Heart left ventricle (tissue), 13 donors: ENCODE measurements around the gene ESRRG.

Experiments used
- POLR2A ChIP-seq, 2 donors: fragments of 450-650 bp; IDR thresholded peaks; one replicate each; pipeline ENCODE4 v1.6.1; 2017; ENCODE audit warnings: antibody characterized with exemption in 2 of 2, mild to moderate bottlenecking in 2 of 2, moderate library complexity in 2 of 2
- TF ChIP-seq, protein P1 (sequence below), 12 donors: fragments of 200-600 bp; sonication (generic) in 4 of 12; IDR thresholded peaks; one replicate each; pipeline versions ENCODE4 v1.5.0 to v1.8.0; 2018 to 2022; ENCODE audit warnings: antibody characterized with exemption in 12 of 12, mild to moderate bottlenecking in 5 of 12
- donor health status: ischemic (EF 13 %, LVEDD 7.1; RV severe dilation, severe dysfunction).
- donor health status: DM: no; HTN: yes; CAD: no.
- donor health status: DM: no; HTN: no; CAD: no.
- donor health status: ischemic (EF 25% LVEDD 6.9; RV normal size, moderate dysfunction).
- donor health status: ischemic (EF 25% LVEDD 5.7; RV mildly dilated, moderate dysfunction).
- donor health status: ischemic (EF 35%, LVEDD 5.7; RV mildly dilated, moderate dysfunction).
- donor health status: nonischemic (EF 11% LVEDD 7.7; RV severe dilation, severe dysfunction).
- donor health status: DM: yes; HTN: yes; CAD: no.
- donor health status: PGD.
- donor health status: ischemic (EF 29% LVEDD 5.4; RV normal size, mild dysfunction).
- donor health status: nonischemic (EF 23%, LVEDD 6.1; RV moderate dilation, normal function).

DNA sequence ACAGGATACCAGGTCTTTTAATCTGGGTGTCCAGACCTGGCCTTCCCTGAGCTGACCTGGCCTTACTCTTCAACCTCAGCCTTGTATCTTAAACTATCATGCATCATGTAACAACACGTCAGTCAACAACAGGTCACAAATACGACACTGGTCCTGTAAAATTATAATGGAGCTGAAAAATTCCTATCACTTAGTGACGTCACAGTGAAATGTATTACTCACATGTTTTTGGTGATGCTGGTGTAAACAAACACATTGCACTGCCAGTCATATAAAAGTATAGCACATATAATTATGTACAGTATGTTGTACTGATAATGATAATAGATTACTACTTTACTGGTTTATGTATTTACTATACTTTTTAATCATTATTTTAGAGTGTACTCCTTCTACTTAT lies 31.5 kb downstream of the ESRRG start:
- no peak for TF ChIP-seq POLR2A (IDR thresholded peaks at IDR 0.05)
- TF ChIP-seq, protein P1, sequence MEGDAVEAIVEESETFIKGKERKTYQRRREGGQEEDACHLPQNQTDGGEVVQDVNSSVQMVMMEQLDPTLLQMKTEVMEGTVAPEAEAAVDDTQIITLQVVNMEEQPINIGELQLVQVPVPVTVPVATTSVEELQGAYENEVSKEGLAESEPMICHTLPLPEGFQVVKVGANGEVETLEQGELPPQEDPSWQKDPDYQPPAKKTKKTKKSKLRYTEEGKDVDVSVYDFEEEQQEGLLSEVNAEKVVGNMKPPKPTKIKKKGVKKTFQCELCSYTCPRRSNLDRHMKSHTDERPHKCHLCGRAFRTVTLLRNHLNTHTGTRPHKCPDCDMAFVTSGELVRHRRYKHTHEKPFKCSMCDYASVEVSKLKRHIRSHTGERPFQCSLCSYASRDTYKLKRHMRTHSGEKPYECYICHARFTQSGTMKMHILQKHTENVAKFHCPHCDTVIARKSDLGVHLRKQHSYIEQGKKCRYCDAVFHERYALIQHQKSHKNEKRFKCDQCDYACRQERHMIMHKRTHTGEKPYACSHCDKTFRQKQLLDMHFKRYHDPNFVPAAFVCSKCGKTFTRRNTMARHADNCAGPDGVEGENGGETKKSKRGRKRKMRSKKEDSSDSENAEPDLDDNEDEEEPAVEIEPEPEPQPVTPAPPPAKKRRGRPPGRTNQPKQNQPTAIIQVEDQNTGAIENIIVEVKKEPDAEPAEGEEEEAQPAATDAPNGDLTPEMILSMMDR (IDR thresholded peaks at IDR 0.05), result no peak
